Measurements from ENCODE around the gene TNPO2.

GRCh38 chr19:12695514-12695913 lies 28.2 kb downstream of the TNPO2 start:
- no peak for TF ChIP-seq TAF1 (IDR thresholded peaks at IDR 0.05; ENCODE audit: borderline replicate concordance, insufficient read depth, low read length)
- TF ChIP-seq REST (IDR thresholded peaks at IDR 0.05; ENCODE audit: insufficient read depth in 1 of 2, low read depth in 2 of 2, low read length in 2 of 2), result no peak
- TF ChIP-seq POLR2AphosphoS5 (IDR thresholded peaks at IDR 0.05; ENCODE audit: low read depth, low read length), result no peak
- no peak for TF ChIP-seq SIN3A (IDR thresholded peaks at IDR 0.05; ENCODE audit: borderline replicate concordance, insufficient read depth, low read length)
- no peak for TF ChIP-seq FOXP2 (optimal IDR thresholded peaks at IDR 0.05; ENCODE audit: borderline replicate concordance, extremely low read depth, extremely low read length, insufficient read depth)
